ENCODE results near the gene PRKD1. TPM values are rescaled to one million over a fixed set of nuclear protein-coding genes. Genes with fewer than 3 reads are reported as not detected.

Gene PRKD1
- total RNA-seq, 1 experiment from 2014 or later = not detected

- no peak overlapping the region for H3K4me3 ChIP-seq (replicated peaks in 1 of 2; ENCODE audit: low read depth in 1 of 2, low read length in 2 of 2)
- no peak overlapping the region for H2AFZ ChIP-seq (ENCODE audit: low read depth, low read length, poor library complexity, severe bottlenecking)
- CTCF ChIA-PET = no interaction called here
- POLR2A ChIA-PET = no interaction called here
- no peak overlapping the region for H3K4me2 ChIP-seq (ENCODE audit: low read length)
- no peaks in the 10 kb centered on the region for H3K4me1 ChIP-seq (ENCODE audit: control insufficient read depth in 1 of 2, insufficient read depth in 2 of 2, low read length in 2 of 2)
- RAD21 ChIA-PET (ENCODE audit: low non-redundant PET in 1 of 2, low total read pairs in 2 of 2, uncharacterized antibody in 2 of 2, unreplicated experiment in 2 of 2) = no interaction called here
- no peak for ATAC-seq
- H3K9ac ChIP-seq (ENCODE audit: low read length) = no peak overlapping the region
- H3K36me3 ChIP-seq (ENCODE audit: control insufficient read depth in 1 of 2, insufficient read depth in 2 of 2, low read length in 2 of 2) = no peaks in the 10 kb centered on the region
- H4K20me1 ChIP-seq (ENCODE audit: insufficient read depth) = no peaks in the 10 kb centered on the region
- DNase-seq (ENCODE audit: low read depth, low spot score) = no peak
- no peak overlapping the region for H3K27ac ChIP-seq (ENCODE audit: low read depth, low read length)
- no peaks in the 10 kb centered on the region for H3K79me2 ChIP-seq (ENCODE audit: insufficient read depth, low read length)
- intact Hi-C loops (cut with micrococcal nuclease) = no loop called here
- H3K9me3 ChIP-seq (ENCODE audit: control insufficient read depth in 1 of 2, insufficient read depth in 1 of 2, low read depth in 1 of 2, low read length in 2 of 2) = peaks cover 12 to 28% of the 10 kb centered on the region in 2 experiments; a peak in 2 of 4 replicates
- H3K9me2 ChIP-seq (ENCODE audit: insufficient read depth) = no peaks in the 10 kb centered on the region
- BruUV-seq (replicated peaks) = no TSS peak
- TF ChIP-seq YY1 (IDR thresholded peaks at IDR 0.05; ENCODE audit: extremely low read depth, insufficient replicate concordance, low read depth, low read length) (no peak), POLR2A (IDR thresholded peaks at IDR 0.05; ENCODE audit: borderline replicate concordance, extremely low read depth, insufficient read depth, insufficient read length) (no peak), EGR1 (IDR thresholded peaks at IDR 0.05; ENCODE audit: low read depth) (no peak), ZNF274 (IDR thresholded peaks at IDR 0.05; ENCODE audit: low read depth, low read length) (no peak), TCF7L2 (IDR thresholded peaks at IDR 0.05; ENCODE audit: borderline replicate concordance, extremely low read depth, insufficient read depth, insufficient read length) (no peak), ZBTB33 (IDR thresholded peaks at IDR 0.05; ENCODE audit: extremely low read depth, insufficient replicate concordance, low read length) (no peak), ELF1 (IDR thresholded peaks at IDR 0.05; ENCODE audit: borderline replicate concordance, low read depth) (no peak), RAD21 (IDR thresholded peaks at IDR 0.05; ENCODE audit: low read depth) (no peak), EZH2phosphoT487 (IDR thresholded peaks at IDR 0.05; ENCODE audit: borderline replicate concordance) (no peak)
- TF ChIP-seq, protein P1, sequence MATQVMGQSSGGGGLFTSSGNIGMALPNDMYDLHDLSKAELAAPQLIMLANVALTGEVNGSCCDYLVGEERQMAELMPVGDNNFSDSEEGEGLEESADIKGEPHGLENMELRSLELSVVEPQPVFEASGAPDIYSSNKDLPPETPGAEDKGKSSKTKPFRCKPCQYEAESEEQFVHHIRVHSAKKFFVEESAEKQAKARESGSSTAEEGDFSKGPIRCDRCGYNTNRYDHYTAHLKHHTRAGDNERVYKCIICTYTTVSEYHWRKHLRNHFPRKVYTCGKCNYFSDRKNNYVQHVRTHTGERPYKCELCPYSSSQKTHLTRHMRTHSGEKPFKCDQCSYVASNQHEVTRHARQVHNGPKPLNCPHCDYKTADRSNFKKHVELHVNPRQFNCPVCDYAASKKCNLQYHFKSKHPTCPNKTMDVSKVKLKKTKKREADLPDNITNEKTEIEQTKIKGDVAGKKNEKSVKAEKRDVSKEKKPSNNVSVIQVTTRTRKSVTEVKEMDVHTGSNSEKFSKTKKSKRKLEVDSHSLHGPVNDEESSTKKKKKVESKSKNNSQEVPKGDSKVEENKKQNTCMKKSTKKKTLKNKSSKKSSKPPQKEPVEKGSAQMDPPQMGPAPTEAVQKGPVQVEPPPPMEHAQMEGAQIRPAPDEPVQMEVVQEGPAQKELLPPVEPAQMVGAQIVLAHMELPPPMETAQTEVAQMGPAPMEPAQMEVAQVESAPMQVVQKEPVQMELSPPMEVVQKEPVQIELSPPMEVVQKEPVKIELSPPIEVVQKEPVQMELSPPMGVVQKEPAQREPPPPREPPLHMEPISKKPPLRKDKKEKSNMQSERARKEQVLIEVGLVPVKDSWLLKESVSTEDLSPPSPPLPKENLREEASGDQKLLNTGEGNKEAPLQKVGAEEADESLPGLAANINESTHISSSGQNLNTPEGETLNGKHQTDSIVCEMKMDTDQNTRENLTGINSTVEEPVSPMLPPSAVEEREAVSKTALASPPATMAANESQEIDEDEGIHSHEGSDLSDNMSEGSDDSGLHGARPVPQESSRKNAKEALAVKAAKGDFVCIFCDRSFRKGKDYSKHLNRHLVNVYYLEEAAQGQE (IDR thresholded peaks at IDR 0.05; ENCODE audit: low read depth) = no peak
- TF ChIP-seq, protein P2, sequence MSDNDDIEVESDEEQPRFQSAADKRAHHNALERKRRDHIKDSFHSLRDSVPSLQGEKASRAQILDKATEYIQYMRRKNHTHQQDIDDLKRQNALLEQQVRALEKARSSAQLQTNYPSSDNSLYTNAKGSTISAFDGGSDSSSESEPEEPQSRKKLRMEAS (IDR thresholded peaks at IDR 0.05) = no peak
- no peaks in the 10 kb centered on the region for H3K27me3 ChIP-seq (ENCODE audit: insufficient read depth, low read length)
Observed at GRCh38 chr14:29648045-29648444, 279.6 kb downstream of the PRKD1 start.

Measured in HCT116 (cell line).